HG03354 (cell line): Measurements from ENCODE around the gene AGPAT4.

Source experiments
- ATAC-seq: cut with Tn5 transposase; IDR thresholded peaks from one replicate; pipeline ENCODE4 v1.9.1; 2021; ENCODE audit warnings: mild to moderate bottlenecking; ENCODE audit not compliant: unreplicated experiment, poor library complexity, severe bottlenecking

The AGPAT4 gene

DNA sequence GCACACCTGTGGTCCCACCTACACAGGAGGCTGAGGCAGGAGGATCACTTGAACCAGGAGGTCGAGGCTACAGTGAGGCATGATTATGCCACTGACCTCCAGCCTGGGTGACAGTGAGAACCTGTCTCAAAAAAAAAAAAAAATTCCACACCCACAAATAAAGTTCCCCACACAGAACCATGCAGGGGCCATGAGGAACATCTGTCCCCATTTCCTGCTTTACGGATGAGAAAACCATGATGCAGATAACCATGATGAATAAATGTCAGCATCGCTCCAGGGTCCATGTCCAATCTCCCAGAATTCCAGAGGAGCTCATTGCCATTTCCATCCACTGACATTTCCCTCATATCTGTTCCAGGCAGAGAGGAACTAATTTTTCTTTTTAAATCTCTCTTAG is 16.9 kb upstream of the AGPAT4 start:
- ATAC-seq = no peak

- ATAC-seq = no peak
Observed at GRCh38 chr6:161284653-161285052, 10.8 kb upstream of the AGPAT4 start.

- no peak for ATAC-seq
Observed at GRCh38 chr6:161281092-161281491, 7.2 kb upstream of the AGPAT4 start.

DNA sequence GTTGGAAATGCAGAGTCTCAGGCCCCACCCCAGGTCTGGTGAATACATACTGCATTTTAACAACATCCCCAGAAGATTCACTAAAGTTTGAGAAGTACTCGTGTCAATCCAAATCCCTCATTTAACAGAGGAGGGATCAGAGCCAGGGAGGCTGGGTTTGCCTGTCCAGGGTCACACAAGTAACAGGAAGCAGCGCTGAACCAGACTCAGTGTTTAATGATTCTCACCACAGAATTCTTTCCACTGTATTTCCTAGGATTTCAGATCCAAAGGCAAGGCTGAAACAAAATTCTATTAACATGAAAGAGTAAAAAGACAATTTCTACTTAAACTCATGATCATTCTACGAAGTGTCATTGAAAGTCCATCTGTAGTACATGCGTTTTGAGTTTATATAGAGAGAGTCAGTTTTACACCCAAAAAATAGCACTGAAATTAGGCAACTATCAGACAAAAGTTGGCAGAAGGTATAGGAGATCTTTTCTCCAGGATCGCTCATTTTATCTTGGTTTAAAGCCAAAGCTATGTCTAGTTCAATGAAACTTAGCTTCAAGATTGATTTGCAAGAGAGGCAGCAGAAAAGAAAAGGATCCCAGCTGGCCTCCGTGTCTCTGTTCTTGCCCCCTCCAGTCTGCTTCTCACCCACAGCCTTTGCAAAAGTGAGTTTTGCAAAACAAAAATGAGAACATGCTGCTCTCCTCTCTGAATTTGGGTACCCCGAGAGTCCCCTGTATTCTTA is 6.0 kb upstream of the AGPAT4 start:
- ATAC-seq = no peak

- ATAC-seq = no peak
Observed at GRCh38 chr6:161276605-161277155, 2.8 kb upstream of the AGPAT4 start.

- ATAC-seq = no peak
Observed at GRCh38 chr6:161274898-161275297, 1.0 kb upstream of the AGPAT4 start.

DNA sequence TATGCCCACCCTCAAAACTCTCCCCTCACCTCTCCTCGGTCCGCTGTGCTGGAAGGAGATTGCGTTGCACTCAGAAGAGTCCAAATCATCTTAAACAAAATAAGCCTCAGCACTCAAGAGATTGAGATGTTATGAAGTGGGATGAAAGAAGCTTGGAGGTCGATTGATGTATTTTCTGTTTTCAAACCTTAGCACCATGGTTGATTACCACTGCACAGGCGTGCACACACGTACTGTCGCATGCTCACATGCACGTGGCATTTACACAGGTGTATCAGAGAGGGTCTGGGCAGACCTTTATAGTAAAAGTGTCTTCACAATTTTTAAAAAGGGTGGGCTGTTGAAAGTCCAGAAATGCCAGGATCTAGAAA is 612 bp upstream of the AGPAT4 start:
- ATAC-seq = no peak

DNA sequence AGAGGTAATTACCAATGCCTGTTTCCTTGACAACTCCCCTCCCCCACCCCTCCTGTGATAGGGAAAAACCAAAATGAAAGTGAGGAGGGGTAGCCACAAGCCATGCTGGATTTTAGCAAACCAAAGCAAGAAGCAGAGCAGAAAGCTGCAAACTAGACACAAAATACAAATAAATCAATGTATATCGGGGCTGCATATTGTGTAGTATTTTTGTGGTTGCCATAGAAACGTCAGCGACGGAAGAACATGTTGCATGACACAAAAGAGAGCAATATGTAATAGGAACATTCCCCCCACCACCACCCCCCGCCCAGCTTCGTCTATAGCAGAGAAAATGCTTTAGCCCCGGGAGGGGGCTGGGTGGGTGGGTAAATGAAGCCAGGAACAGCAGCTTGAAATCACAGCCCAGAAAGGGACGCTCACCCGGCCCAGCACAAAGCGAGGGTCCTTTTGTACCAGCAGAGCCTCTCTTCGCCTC is 548 bp downstream of the AGPAT4 start:
- ATAC-seq = peak; percentile 50

GRCh38 chr6:161272635-161273273 is 1.1 kb downstream of the AGPAT4 start:
- no peak for ATAC-seq

DNA sequence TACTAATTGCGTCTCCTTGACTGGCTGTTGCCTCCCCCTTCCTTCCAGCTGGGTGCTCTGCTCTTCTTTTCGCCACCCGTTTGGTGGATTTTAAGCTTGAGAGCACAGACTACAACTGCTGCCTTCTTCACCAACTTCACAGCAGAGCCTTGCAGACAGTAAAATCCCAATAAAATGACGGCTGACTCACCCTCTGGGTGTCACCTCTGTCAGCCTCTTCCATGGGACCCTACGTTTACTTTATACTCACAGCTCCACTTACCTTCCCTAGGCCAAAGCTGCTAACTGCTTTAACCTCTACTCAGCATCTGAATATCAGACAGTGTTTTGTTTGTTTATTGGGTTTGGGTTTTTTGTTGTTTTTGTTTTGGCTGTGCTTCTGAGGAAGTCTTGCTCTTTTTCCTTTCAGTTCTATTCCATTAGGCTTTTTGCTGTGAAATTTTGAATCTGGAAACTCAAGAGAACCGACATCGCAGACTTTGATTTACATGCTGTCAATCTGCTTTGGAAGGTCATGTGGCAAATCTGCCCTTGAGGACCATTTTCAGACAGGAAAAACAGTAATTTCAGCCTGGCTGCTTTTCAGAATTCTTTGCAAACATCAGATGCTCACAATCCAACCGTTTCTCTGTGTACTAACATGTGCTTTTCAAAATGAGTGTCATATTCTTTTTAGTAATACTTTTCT is 2.4 kb downstream of the AGPAT4 start:
- no peak for ATAC-seq

DNA sequence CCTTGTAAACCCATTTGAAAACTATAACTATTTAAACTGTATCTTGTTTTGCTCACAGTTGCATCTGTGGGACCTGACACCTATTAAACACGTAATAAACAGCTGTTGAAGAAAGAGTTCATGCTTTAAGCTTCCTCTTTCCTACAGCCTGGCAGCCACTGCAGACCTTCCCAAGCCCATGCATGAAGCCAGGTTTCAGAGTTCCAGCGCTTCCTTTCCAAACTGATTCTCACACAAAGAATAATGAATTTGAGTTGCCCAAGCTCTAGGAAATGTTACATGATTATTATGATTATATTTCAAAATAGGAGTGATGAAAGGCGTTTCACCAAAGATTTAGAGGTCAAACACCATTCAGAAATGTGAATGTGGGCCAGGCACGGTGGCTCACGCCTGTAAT is 3.7 kb downstream of the AGPAT4 start:
- no peak for ATAC-seq

GRCh38 chr6:161269310-161269709 is 4.6 kb downstream of the AGPAT4 start:
- no peak for ATAC-seq

DNA sequence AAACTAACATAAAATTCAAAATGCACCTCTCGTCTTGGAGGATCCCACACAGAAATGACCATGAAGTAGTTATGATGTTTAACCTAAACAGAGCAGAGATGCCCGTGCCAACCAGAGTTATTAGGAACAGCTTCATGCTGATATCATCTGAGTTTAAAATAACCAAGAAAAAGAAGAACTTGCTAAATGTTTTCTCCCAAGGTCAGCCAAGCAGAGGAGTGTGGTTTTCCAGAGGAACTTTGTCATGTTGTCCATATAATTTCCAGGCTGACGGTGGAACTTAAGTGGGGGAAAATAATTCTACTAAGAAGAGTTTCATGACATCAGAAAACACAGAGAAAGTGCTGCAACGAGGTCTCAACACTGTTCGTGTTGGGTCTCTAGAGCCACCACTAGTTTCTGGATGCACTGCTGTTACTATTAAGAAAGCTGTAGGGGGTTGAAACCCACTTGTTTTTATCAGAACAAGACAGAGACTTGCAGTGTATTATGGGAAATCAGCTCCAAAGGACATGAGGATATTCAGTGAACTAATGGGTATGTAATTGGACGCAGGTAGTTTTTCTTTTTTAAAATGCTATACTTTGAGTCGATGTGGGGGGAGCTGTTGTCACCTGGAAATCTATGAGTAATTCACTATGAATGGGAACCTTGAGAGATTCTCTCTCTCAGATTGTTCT is 5.2 kb downstream of the AGPAT4 start:
- no peak for ATAC-seq

DNA sequence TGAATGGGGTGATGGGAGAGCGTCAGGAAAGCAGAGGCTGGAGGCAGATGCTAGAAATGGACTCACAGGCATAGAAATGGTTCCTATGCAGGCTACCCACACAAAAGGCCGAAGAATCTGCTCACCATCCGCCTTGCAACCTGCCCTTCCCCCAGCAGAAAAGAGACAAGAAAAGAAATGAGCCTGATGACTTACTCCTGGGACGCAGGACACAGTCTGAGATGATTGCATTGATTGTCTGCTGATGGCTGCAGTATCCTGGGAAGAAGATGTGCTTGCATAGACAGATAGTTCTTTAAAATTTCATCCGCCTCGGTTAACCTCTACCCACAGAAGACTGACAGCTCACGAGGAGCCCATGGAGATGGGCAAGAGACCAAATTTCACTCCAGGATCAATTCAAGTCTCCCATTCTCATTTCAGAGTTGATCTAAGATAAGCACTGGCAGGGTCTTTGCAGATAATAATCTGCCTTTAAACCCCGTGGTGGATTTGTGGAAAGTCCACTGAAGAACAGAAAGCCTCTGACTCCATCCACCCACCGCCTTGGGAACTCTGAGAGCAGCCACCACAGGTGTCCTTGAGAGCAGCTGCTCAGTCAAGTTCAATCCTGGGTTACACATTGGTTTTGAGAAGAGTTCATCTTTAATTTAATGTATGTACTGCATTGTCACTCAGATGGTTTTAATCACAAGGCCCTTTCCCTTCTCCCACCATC is 7.2 kb downstream of the AGPAT4 start:
- ATAC-seq = no peak

- ATAC-seq = no peak
Observed at GRCh38 chr6:161265975-161266374, 7.9 kb downstream of the AGPAT4 start.

GRCh38 chr6:161265554-161265953 is 8.3 kb downstream of the AGPAT4 start:
- ATAC-seq = no peak

GRCh38 chr6:161264181-161264580 is 9.7 kb downstream of the AGPAT4 start:
- ATAC-seq = no peak

- no peak for ATAC-seq
Observed at GRCh38 chr6:161261816-161262215, 12.0 kb downstream of the AGPAT4 start.

GRCh38 chr6:161261325-161261724 is 12.5 kb downstream of the AGPAT4 start:
- ATAC-seq = no peak
